KBM-7 (cell line): ENCODE data around the gene HOXA10.

Experiments
- DNase-seq: peaks from one replicate; pipeline ENCODE4 v3.0.0-alpha.2; 2015
- in situ Hi-C: fragments of 300-500 bp; cut with MboI; formaldehyde crosslinking; loops from 2 replicates; pipeline ENCODE4 v1.14.3; 2020; ENCODE audit warnings: low sequenced_read_pairs, low pct_unique_long_range_greater_than_20kb, mixed read lengths

Gene HOXA10

DNA sequence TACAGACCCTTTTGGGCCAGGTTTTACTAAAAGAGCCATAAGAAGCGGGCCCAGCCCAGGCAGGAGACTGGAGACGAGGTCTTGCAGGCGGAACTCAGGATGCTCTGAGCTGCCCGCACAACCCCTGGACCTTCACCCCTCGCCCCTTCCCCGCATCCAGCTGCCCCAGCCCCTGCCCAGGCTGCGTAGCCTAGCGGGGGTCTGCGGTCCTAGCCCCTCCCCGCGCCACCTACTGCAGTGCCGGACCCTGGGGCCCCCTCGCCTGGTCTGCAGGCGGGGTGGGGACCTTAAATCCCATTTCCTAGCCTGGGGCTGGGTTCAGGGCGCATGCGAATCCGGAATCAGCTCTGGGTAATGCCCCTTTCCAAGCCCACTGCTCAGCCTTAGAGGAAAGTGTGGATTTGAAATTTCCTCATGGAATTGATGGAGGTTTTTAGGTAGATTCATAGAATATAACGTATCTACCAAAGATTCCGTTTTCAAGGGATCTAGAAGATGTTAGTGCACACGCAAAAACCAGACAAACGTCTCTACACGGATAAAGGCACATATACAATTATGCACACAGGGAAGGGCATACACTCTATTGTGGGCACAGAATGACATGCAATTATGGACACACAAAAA, 21.2 kb downstream of the HOXA10 start:
- in situ Hi-C loops = loop anchor here (10.0 to 25.0 kb wide), 2 partner anchors 298 to 1291 kb away; no protein-coding TSS in a partner anchor

GRCh38 chr7:27151931-27152815, 21.9 kb downstream of the HOXA10 start, which contains the start of gene HOXA3:
Gene HOXA3 (minus strand): TSS chr7:27152583. CDS start chr7:27110640, 41,943 bp downstream.
- peak; percentile 52 for DNase-seq
- in situ Hi-C loops = loop anchor here (10.0 to 25.0 kb wide), 2 partner anchors 297 to 1290 kb away; no protein-coding TSS in a partner anchor

More for the DNA sequence above, 21.2 kb downstream of the HOXA10 start:
- no peak for DNase-seq

- in situ Hi-C loops = loop anchor here (10.0 to 25.0 kb wide), 2 partner anchors 297 to 1289 kb away; no protein-coding TSS in a partner anchor
Observed at GRCh38 chr7:27151341-27151930, 22.7 kb downstream of the HOXA10 start.

DNA sequence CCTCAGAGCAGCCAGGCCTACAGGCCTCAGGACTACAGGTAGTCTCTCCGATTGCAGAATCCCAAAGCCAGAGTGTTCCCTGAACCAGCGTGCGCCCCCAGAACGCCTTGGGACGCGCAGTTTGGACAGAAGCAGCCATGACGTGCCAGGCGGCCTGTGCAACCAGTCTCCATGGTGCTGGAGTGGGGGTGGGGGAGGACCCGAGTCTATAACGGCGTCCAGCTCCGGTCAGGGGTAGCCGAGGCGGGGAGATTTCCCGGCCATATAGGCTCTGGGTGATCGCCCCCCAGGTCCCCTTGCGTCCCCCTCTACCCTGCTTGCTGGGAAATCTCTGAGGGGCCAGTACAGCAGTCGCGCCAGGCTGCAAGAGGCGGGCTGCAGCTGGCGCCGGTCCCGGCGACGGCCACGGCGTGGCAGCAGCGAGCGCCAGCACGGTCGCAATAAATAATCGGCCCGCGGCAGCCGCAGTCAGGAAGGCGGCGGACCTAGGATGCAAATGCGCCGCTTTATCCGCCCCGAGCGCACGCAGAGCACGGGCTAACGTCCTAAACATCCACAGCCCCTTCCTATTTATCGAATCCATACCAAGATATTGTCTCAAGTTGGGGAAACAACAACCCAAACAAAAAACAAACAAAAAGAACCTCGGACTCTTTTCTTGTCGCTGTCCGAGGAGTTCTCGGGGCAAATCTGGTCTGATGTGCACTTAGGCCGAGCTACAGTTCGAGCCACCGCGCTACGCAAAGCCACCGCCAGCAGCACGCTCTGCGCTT, 23.4 kb downstream of the HOXA10 start:
- DNase-seq = peak; percentile 92
- in situ Hi-C loops = loop anchor here (10.0 to 25.0 kb wide), 2 partner anchors 296 to 1288 kb away; no protein-coding TSS in a partner anchor

More at GRCh38 chr7:27151341-27151930, 22.7 kb downstream of the HOXA10 start:
- no peak for DNase-seq

- in situ Hi-C loops = loop anchor here (10.0 to 25.0 kb wide), 2 partner anchors 295 to 1288 kb away; no protein-coding TSS in a partner anchor
- DNase-seq = no peak
Observed at GRCh38 chr7:27149842-27150567, 24.1 kb downstream of the HOXA10 start.

- in situ Hi-C loops = no loop called here
Observed at GRCh38 chr7:27148756-27149641, 25.1 kb downstream of the HOXA10 start.

DNA sequence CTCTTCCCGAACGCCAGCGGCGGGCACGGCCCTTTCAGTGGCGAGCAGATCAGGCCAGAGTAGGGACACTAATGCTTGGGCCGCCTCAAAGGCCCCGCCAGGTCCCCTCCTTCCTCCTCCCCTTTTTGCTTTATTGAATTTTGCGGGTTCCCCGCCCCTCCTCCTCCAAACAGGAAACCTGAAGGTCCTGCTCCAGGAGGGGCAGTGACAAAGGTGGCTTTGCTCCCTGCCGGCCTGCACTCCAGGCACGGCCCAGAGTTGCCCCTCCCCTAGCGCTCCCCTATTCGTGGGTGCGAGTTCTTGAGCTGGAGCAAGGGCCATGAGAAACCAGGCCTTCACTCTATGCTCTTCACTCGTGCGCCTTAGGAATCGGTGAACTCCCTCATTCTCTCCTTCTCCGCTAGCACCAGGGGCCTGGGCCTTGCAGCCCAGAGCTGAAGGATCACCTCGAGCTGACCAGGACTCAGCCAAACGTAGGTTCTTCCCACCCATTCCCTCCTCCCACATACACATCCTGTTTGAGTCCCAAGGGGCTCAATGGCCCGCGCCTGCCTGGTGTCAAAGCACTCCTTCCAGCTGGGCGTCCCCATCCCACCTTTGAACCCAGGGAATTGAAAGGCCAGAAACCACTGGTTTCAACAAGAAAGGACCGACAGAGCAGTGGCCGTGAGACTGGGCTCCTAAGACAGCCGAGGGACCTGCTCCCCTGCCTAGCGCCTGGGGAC, 25.9 kb downstream of the HOXA10 start:
- in situ Hi-C loops = no loop called here
- DNase-seq = peak; percentile 7

More at GRCh38 chr7:27148756-27149641, 25.1 kb downstream of the HOXA10 start:
- peak; percentile 37 for DNase-seq

DNA sequence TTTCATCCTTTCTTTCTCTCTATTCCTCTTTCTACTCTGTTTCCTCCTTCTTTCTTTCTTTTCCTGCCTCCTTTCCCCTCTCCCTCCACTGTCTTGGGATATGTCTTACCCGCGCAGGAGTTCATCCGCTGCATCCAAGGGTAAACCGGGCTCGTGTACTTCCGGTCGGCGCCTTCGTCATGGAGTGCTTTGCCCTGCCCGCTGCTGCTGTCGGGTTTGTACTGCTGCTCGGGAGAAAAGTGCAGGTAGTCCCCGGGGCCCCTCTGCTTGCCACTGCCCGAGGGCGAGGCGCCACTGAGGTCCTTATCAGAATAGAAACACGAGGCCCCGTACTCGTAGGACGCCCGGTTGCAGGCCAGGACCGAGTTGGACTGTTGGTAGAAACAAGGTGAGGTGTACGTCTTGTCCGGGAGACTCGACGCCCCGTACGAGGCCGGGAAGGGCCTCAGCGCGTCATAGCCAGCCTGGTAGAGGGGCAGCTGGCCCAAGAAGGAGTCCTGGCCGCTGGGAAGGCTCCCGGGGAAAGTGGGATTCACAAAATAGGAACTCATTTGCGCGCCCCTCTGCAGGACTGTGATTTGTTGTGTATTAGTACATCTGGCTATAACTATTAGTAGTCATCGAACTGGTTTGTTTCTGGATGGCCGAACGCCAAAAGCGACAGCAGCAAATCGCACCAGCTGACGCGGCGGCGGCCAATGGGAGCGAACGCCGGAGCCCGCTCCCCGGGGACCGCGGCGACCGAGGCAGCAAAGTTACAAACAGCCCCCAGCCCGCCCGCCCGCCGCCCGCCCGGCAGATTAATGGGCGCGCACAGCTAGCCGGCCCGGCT, 26.7 kb downstream of the HOXA10 start, which contains the start of gene HOXA6:
Gene HOXA6 (minus strand): TSS at position 576 of the 832 bp plus-strand sequence. CDS start 25 bp downstream, at position 551.
- in situ Hi-C loops = no loop called here
- no peak for DNase-seq

- in situ Hi-C loops = no loop called here
- DNase-seq = no peak
Observed at GRCh38 chr7:27146491-27147198, 27.5 kb downstream of the HOXA10 start.

DNA sequence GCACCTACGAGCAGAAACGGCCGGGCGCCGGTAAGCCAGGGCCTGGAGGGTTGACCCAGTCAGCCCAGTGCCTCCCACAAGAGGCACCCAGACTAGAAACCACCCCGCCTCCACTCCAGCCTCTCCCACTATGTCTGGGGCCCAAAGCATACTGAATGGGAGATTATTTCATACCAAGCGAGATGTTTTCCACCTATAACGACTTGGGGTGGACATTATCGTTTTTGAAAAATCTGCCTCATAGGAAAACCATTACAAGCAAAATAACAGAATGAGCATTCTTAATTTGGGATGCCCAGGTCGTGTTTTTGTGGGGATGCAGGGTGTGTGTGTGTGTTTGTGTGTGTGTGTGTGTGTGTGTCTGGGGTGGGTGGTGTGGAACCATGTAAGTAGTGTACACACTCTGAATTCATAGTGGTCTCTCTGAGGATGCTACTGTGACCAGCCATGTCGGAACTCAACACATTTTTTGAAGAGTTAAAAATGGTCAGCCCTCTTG, 28.2 kb downstream of the HOXA10 start:
- DNase-seq = no peak
- in situ Hi-C loops = no loop called here

GRCh38 chr7:27145165-27145913, 28.8 kb downstream of the HOXA10 start:
- DNase-seq = no peak
- in situ Hi-C loops = no loop called here

DNA sequence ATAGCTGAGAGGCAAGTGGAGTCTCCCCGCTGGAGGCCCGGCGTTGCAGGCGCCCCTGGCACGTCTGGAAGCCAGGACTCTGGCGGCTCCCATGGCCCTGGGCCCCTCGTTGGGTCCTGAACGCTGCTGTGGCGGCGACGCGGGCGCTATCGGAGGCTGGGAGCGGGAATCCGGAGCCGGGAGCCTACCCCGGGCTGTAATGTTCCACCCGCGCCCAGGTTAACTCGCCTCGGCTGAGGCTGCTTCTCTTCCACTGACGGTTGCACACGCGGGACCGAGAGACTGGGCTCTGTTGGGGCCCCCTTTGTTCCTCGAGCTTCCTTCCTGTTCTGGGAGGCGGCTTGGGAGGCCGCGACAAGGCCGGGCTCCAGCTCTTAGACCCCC, 29.3 kb downstream of the HOXA10 start:
- in situ Hi-C loops = no loop called here
- no peak for DNase-seq

GRCh38 chr7:27143950-27144780, 30.0 kb downstream of the HOXA10 start:
- in situ Hi-C loops = no loop called here
- no peak for DNase-seq
